Measurements from ENCODE around the gene SULT1A2. TPM values are rescaled to one million over a fixed set of nuclear protein-coding genes. Genes with fewer than 3 reads are reported as not detected.

SULT1A2 gene
- polyA plus RNA-seq, 1 donor (not counting 4 experiments of a cell fraction or from before 2014, with no cell fraction given), result not detected

DNA sequence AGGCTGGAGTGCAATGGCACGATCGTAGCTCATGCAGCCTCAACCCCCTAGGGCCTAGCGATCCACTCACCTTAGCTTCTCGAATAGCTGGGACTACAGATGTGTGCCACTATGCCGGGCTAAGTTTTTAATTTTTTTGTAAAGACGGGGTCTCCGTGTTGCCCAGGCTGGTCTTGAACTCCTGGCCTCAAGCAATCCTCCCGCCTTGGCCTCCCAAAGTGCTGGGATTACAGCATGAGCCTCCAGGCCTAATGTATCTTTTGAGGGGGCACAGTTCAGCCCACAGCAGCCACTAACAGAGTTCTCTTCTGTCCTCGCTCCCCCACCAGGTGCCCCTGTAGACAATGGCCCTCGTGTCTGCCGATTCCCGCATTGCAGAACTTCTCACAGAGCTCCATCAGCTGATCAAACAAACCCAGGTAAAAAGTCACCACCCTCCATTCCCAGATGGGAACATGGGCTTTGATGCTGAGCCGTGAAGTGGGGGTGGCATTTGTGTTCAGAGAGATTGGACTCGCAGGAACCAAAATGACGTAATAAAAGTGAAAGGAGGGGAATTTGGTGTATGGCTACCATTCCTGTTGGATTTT is 16.0 kb downstream of the SULT1A2 start:
- dilution Hi-C loops (cut with MboI; ENCODE audit: extremely low pct_ligation_motif_present, low sequenced_read_pairs), result no loop called here

DNA sequence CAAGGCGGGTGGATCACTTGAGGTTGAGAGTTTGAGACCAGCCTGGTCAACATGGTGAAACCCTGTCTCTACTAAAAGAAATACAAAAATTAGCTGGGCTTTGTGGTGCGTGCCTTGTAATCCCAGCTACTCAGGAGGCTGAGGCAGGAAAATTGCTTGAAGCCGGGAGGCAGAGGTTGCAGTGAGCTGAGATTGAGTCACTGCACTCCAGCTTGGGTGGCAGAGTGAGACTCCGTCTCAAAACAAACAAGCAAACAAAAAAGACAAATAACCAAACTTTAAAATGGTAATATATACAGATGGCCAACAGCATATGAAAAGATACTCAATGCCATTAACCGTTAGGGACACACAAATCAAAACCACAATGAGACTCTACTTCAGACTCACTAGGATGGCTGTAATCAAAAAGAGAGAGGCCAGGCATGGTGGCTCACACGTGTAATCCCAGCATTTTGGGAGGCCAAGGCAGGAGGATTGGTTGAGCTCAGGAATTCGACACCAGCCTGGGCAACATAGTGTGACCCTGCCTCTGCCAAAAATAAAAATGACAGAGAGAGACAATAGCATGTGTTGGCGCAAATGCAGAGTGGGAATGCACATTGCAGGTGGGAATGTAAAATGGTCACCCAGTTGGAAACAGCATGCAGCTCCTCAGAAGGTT is 21.3 kb downstream of the SULT1A2 start:
- Histone ChIP-seq H3K9me3 (ENCODE audit: control insufficient read depth, low read depth, low read length) (no peaks in the 10 kb centered on the region), H3K79me2 (ENCODE audit: control insufficient read depth, insufficient read depth, low read length) (peaks cover 2% of the 10 kb centered on the region), H3K27me3 (ENCODE audit: control insufficient read depth, extremely low read depth, insufficient read depth, low read length) (no peaks in the 10 kb centered on the region), H3K9ac (ENCODE audit: control insufficient read depth, extremely low read depth, insufficient read depth, low read length) (no peak overlapping the region), H3K4me2 (ENCODE audit: control insufficient read depth, extremely low read depth, insufficient read depth, low read depth, low read length) (no peak overlapping the region), H3K27ac (ENCODE audit: control insufficient read depth, insufficient read depth, low read length) (no peak overlapping the region), H2AFZ (ENCODE audit: control insufficient read depth, low read length) (no peak overlapping the region), H3K36me3 (ENCODE audit: control insufficient read depth in 2 of 2, extremely low read depth in 1 of 2, insufficient read depth in 2 of 2, low read length in 2 of 2) (no peaks in the 10 kb centered on the region), H3K9me1 (ENCODE audit: control insufficient read depth, extremely low read depth, insufficient read depth, low read length) (no peaks in the 10 kb centered on the region), H3K4me3 (ENCODE audit: control insufficient read depth in 2 of 3, extremely low read depth in 1 of 3, insufficient read depth in 2 of 3, low read depth in 1 of 3, low read length in 3 of 3) (no peak overlapping the region), H3K4me1 (ENCODE audit: control insufficient read depth, extremely low read depth, insufficient read depth, low read length) (no peaks in the 10 kb centered on the region), H4K20me1 (ENCODE audit: control insufficient read depth, extremely low read depth, insufficient read depth, low read length) (no peaks in the 10 kb centered on the region)
- dilution Hi-C loops (cut with MboI; ENCODE audit: extremely low pct_ligation_motif_present, low sequenced_read_pairs), result no loop called here
- FAIRE-seq (no peak), DNase-seq (ENCODE audit: low read depth, low spot score) (no peak)
- TF ChIP-seq, protein P1, sequence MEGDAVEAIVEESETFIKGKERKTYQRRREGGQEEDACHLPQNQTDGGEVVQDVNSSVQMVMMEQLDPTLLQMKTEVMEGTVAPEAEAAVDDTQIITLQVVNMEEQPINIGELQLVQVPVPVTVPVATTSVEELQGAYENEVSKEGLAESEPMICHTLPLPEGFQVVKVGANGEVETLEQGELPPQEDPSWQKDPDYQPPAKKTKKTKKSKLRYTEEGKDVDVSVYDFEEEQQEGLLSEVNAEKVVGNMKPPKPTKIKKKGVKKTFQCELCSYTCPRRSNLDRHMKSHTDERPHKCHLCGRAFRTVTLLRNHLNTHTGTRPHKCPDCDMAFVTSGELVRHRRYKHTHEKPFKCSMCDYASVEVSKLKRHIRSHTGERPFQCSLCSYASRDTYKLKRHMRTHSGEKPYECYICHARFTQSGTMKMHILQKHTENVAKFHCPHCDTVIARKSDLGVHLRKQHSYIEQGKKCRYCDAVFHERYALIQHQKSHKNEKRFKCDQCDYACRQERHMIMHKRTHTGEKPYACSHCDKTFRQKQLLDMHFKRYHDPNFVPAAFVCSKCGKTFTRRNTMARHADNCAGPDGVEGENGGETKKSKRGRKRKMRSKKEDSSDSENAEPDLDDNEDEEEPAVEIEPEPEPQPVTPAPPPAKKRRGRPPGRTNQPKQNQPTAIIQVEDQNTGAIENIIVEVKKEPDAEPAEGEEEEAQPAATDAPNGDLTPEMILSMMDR (optimal IDR thresholded peaks at IDR 0.05 in 1 of 3, IDR thresholded peaks at IDR 0.05 in 1 of 3, conservative IDR thresholded peaks at IDR 0.05 in 1 of 3; ENCODE audit: extremely low read depth in 1 of 3, insufficient read depth in 2 of 3, low read length in 3 of 3), result no peak
- TF ChIP-seq EZH2 (IDR thresholded peaks at IDR 0.05; ENCODE audit: low read length), result no peak

More for the DNA sequence above, 16.0 kb downstream of the SULT1A2 start:
- no peaks in the 10 kb centered on the region for H3K9me3 ChIP-seq (ENCODE audit: control insufficient read depth, low read depth, low read length)
- FAIRE-seq, result no peak
- H3K4me2 ChIP-seq (ENCODE audit: control insufficient read depth, extremely low read depth, insufficient read depth, low read depth, low read length), result no peak overlapping the region
- H3K9ac ChIP-seq (ENCODE audit: control insufficient read depth, extremely low read depth, insufficient read depth, low read length), result no peak overlapping the region
- H3K9me1 ChIP-seq (ENCODE audit: control insufficient read depth, extremely low read depth, insufficient read depth, low read length), result no peaks in the 10 kb centered on the region
- DNase-seq (ENCODE audit: low read depth, low spot score), result no peak
- H3K27ac ChIP-seq (ENCODE audit: control insufficient read depth, insufficient read depth, low read length), result no peak overlapping the region
- TF ChIP-seq, protein P1 (optimal IDR thresholded peaks at IDR 0.05 in 1 of 3, IDR thresholded peaks at IDR 0.05 in 1 of 3, conservative IDR thresholded peaks at IDR 0.05 in 1 of 3; ENCODE audit: extremely low read depth in 1 of 3, insufficient read depth in 2 of 3, low read length in 3 of 3), result no peak
- TF ChIP-seq EZH2 (IDR thresholded peaks at IDR 0.05; ENCODE audit: low read length), result no peak
- H3K27me3 ChIP-seq (ENCODE audit: control insufficient read depth, extremely low read depth, insufficient read depth, low read length), result no peaks in the 10 kb centered on the region
- no peaks in the 10 kb centered on the region for H3K79me2 ChIP-seq (ENCODE audit: control insufficient read depth, insufficient read depth, low read length)
- H2AFZ ChIP-seq (ENCODE audit: control insufficient read depth, low read length), result no peak overlapping the region
- no peaks in the 10 kb centered on the region for H3K4me1 ChIP-seq (ENCODE audit: control insufficient read depth, extremely low read depth, insufficient read depth, low read length)
- H3K36me3 ChIP-seq (ENCODE audit: control insufficient read depth in 2 of 2, extremely low read depth in 1 of 2, insufficient read depth in 2 of 2, low read length in 2 of 2), result peaks cover 2 to 7% of the 10 kb centered on the region in 2 experiments
- no peak overlapping the region for H3K4me3 ChIP-seq (ENCODE audit: control insufficient read depth in 2 of 3, extremely low read depth in 1 of 3, insufficient read depth in 2 of 3, low read depth in 1 of 3, low read length in 3 of 3)
- H4K20me1 ChIP-seq (ENCODE audit: control insufficient read depth, extremely low read depth, insufficient read depth, low read length), result no peaks in the 10 kb centered on the region

Data from keratinocyte (primary cell).